NCI-H2171 (cell line): ENCODE results near the gene POLDIP3.

Experiments
- DNase-seq: peaks from one replicate; lab custom pipeline; 2025; lab: John Stamatoyannopoulos, UW

Gene POLDIP3

DNA sequence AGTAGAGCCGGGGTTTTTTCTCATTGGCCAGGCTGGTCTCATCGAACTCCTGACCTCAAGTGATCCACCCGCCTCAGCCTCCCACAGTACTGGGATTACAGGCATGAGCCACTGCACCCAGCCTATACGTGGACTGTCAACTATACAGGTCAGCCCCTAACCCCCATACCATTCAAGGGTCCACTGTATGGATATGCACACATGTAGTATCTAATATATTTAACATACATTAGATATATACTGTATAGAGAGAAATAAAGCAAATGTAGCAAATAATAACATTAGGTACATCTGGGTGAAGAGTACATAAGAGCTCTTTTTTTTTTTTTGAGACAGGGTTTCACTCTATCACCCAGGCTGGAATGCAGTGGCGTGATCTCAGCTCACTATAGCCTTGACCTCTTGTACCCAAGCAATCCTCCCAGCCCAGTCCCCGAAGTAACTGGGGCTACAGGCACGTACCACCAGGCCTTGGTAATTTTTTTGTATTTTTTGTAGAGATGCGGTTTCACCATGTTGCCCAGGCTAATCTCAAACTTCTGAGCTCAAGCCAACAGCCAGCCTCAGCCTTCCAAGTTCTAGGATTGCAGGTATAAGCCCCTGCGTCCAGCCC lies 27.2 kb upstream of the POLDIP3 start:
- DNase-seq: no peak

DNA sequence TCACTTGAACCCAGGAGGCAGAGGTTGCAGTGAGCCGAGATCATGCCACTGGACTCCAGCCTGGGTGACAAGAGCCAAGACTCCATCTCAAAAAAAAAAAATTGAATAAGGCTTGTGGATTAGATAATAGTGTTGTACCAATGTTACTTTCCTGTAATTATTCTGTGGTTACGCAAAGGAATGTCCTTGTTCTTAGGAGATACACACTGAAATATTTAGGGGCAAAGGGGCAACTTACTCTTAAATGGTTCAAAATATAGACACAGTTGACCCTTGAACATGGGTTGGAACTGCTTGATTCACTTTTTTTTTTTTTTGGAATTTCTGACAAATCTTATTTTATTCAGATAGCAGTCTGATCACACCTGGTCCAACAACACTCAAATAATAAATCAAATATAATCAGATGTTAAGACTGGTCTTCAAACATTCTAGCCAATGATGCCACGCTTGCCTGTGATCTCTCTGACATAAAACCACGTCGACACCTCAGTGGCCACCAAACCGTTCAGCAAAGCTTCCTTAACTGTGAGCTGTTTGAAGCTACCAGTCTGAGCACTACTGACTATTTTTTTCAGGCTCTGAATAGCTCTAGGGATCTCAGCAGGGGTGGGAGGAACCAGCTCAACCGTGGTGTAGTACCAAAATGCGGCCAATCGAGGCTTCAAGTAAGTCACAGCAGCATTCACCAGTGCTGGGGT lies 25.0 kb upstream of the POLDIP3 start:
- no peak for DNase-seq

- DNase-seq: no peak
These were observed 22.9 kb upstream of the POLDIP3 start for GRCh38 chr22:42637555-42637954.

- DNase-seq: no peak
These were observed 21.8 kb upstream of the POLDIP3 start for GRCh38 chr22:42636506-42636905.

GRCh38 chr22:42635531-42635930 lies 20.8 kb upstream of the POLDIP3 start:
- no peak for DNase-seq

- no peak for DNase-seq
These were observed 18.3 kb upstream of the POLDIP3 start for GRCh38 chr22:42633013-42633412.

DNA sequence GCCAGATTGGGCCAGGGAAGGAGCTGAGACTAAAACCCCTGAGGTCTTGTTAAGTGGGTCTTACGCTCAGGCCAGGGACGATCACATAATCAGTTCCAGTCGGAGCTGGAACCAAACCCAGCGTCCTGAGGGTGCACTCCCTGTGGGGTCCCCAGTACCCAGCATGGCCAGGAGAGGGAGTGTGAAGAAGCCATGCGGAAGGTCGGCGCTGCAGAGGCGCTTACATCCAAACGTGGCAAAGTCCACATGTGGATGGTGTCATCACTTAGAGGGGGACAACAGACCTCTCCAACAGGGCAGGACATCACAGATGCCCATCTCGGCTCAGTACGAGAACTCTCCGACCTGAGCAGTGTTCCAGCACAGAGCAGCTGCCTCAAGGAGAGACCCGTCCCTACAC lies 17.4 kb upstream of the POLDIP3 start:
- no peak for DNase-seq

GRCh38 chr22:42630901-42631602 lies 16.4 kb upstream of the POLDIP3 start:
- no peak for DNase-seq

DNA sequence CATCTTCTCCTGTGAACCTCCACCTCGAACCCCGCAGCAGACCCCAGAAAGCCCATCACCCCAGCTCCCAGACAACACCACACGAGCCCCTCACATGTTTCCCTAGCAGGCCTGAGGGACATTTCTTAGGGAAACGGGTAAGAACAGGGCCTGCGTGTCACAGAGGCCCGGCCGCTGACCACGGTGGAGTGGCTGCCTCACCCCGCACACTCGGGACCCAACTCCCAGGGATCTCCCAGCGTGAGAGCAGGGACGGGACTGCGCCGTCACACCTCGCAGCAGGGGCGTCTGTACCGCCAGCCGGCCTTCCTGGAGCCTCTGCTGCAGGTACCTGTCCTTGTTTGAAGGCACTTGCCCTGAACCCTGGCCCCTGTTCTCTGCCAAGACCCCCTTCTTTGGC lies 15.5 kb upstream of the POLDIP3 start:
- no peak for DNase-seq

DNA sequence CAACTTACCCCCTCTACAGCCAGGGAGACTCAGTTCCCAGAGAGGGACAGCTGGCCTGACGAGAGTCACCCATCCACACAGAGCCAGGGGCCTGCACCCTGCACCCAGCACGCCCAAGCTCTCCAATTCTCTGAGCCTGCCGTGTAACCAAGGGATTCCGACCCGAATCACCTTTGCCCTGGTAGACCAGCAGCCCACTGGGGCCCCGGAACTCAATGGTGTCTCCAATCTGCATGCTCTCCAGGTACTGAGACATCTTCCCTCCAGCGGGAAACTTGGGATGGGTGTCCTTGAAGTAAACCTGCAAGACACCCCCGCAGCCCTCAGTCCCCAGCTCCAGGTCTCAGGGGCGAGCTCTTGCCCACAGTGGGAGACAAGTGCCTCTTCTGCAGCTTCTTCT lies 13.3 kb upstream of the POLDIP3 start:
- DNase-seq: no peak

DNA sequence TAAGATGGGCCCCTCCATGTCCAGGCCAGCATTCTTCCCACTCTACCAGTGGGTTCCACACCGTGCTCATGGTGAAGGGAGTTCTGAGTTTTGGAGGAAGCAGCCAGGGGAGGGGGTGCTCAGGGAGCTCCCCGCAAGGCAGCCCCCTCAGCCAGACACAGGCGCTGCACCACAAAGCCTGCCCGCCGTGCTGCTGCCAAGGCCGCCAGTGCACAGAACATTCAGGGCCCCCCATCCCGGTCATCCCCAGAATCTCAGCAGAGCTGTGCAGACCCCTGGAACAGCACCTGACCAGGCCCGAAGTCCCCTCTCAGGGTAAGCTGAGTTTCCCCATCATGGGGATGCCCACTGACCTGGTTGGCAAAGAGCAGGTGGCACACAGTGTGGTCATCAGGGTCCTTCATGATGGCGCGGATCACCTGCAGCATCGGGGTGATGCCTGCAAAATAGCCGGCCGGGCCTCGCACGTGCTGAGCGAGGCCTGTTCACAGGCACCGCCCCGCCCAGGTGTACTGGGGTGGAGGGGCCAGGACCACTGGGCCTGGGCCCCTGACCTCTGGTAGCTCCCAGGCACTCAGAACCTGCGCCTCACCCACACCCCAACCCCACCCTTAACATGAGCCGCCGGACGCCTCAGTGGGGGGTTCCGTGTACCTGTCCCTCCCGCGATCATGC lies 12.4 kb upstream of the POLDIP3 start:
- no peak for DNase-seq

DNA sequence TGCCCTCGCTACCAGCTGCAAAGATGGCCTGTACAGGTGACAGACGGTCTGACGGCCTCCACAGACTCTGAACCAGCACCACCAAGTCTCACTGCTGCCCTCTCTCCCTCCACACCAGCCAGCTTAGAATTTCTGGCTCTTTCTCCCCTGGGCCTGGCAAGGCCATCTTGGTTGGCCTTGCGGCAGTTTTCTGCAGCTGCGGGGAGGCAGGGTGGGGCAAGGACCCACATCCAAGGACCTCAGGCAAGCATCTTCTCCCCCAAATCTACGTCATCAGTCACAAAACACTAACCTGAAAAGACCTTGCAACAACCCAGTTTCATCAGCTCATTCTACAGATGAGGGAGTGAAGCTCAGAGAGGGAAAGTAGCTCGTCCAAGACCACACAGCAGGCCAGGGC lies 11.7 kb upstream of the POLDIP3 start:
- DNase-seq: no peak

- DNase-seq: no peak
These were observed 10.7 kb upstream of the POLDIP3 start for GRCh38 chr22:42625416-42625815.

DNA sequence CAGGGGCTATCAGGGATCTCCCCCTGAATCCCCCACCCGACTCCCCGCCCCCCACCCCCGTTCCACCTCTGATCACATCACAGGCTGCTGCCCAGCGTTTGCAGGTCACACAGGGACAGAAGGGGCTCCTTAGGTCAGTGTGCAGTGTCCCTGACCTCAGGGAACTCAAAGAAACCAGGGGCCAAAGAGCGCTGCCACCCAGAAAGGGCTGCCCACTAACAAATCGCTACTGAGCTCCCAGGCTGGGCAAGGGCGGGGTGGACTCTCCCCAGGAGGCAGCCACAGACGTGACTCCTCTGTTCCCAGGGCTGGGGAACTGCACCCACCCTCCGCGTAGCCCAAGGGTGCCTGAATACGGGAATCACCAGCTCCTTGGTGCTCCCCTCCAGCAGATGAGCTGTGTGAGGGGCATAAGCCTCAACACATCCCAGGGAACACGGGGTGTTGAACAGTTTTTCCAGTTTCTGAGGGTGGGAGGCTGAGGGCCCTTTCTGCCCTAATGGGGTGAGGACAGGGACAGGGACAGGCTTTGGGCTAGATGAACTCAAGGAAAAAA lies 9.9 kb upstream of the POLDIP3 start:
- DNase-seq: no peak

DNA sequence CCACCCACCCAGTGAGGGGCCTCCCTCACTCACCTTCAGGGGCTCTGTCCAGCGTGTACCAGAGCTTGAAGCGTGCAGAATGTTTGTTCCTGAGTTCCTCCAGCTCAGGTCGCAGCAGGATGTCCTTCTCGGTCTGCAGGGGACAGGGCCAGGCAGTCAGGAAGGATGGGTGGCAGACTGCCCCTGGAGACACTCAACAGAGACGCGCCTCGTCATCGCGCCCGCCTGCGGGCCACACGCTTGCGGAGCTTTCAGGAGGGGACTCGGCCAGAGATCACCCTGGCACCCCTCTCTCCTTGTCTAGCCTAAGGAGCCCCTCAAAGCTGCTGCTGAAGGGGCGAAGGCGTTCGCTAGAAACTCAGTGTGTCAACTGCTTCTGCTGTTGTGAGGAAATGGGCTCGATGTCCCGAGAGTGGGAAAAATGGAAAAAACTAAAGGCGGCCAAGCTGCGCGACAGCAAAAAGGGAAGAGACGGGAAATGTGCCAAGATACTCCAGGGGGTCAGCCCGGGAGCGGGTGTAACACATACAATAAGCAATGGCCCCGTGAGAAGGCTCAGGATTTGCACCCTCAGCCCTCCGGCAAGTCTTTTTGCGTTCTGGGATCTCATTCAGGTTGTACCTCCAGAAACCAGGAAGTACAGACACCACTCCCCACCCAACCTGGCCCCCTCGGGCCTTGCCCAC lies 9.2 kb upstream of the POLDIP3 start:
- DNase-seq: no peak

- DNase-seq: no peak
These were observed 8.6 kb upstream of the POLDIP3 start for GRCh38 chr22:42623301-42623751.

DNA sequence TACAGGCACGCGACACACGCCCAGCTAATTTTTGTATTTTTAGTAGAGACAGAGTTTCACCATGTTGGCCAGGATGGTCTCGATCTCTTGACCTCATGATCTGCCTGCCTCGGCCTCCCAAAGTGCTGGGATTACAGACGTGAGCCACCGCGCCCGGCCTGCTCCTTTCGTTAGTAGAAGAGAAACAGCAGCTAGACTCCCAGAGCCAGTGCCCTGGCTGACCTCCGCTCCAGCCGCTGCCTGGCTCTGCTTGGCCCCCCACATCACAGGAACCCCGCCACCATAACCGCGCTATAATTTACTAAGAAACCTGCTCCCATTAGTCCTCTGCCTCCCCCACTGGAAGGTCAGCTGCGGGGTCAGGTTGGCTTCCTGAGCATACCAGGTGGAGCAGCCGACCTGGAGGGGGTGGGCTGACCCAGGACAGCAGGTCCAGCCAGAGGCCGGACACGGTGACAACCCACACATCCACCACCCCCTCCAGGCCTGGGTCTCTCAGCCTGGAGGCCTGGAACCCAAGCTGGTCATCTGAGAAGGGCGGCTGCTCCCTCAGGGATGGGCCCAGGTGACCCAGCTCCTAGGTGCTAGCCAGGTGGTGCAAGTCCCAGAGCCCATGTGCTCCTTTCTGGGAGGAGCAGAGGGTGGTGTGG lies 7.5 kb upstream of the POLDIP3 start:
- no peak for DNase-seq

- DNase-seq: no peak
These were observed 6.9 kb upstream of the POLDIP3 start for GRCh38 chr22:42621505-42622002.

DNA sequence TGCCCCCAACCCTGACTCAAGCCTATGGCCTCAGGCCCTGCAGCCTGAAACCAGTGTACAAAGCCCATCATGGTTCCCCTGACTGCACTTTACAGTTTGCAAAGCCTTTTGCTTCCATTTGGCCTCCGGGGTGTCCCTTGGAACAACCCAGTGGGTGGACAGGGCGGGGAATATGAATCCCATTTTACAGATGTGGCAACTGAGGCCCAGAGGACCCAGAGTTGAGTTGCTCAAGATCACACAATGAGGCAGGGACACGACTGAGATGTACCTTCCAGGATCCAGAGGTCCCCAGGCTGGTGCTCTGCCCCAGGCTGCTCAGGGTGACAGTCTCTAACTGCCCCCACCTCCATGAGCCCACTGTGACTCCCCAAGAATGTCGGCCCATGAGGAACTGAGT lies 5.4 kb upstream of the POLDIP3 start:
- no peak for DNase-seq

- no peak for DNase-seq
These were observed 4.8 kb upstream of the POLDIP3 start for GRCh38 chr22:42619261-42620063.
